Endodermal cell (in vitro differentiated cells): ENCODE results near the gene RFX7. TPM values are rescaled to one million over a fixed set of nuclear protein-coding genes. Genes with fewer than 3 reads are reported as not detected.

ENCODE experiments used
- DNase-seq: peaks from one replicate; pipeline ENCODE4 v3.0.0-alpha.2; 2017
- H3K27ac ChIP-seq: 2 replicates; pipeline ENCODE4 v1.5.1; 2013; ENCODE audit warnings: mild to moderate bottlenecking, low read depth, low read length, moderate library complexity
- H3K27me3 ChIP-seq: 2 replicates; pipeline ENCODE4 v1.6.1; 2013; ENCODE audit warnings: mild to moderate bottlenecking, low read length, moderate library complexity; ENCODE audit not compliant: insufficient read depth, control insufficient read depth, poor library complexity, severe bottlenecking
- H3K36me3 ChIP-seq: 2 replicates; pipeline ENCODE4 v1.7.0; 2013; ENCODE audit warnings: mild to moderate bottlenecking, low read length, moderate library complexity; ENCODE audit not compliant: control insufficient read depth, insufficient read depth
- H3K4me1 ChIP-seq: one replicate; pipeline ENCODE4 v1.7.0; 2013; ENCODE audit warnings: low read length; ENCODE audit not compliant: control insufficient read depth, insufficient read depth
- H3K4me3 ChIP-seq: 2 replicates; pipeline ENCODE4 v1.5.1; 2013; ENCODE audit warnings: mild to moderate bottlenecking, low read length, moderate library complexity
- H3K9ac ChIP-seq: 2 replicates; pipeline ENCODE4 v1.6.1; 2013; ENCODE audit warnings: mild to moderate bottlenecking, low read length, moderate library complexity; ENCODE audit not compliant: poor library complexity, severe bottlenecking; ENCODE audit errors: extremely low read depth
- H3K9me3 ChIP-seq: 2 replicates; pipeline ENCODE4 v1.6.1; 2013; ENCODE audit warnings: mild to moderate bottlenecking, low read length, moderate library complexity; ENCODE audit not compliant: control insufficient read depth
- H3K27ac Mint-ChIP-seq: 2 replicates; pipeline ENCODE4 v1.8.0; 2020; ENCODE audit warnings: mixed read lengths
- H3K27me3 Mint-ChIP-seq: 2 replicates; pipeline ENCODE4 v1.8.0; 2021; ENCODE audit warnings: mild to moderate bottlenecking, mixed read lengths; ENCODE audit not compliant: insufficient read depth
- H3K36me3 Mint-ChIP-seq: 2 replicates; pipeline ENCODE4 v1.8.0; 2020; ENCODE audit warnings: low read depth, mixed read lengths
- H3K4me1 Mint-ChIP-seq: 2 replicates; pipeline ENCODE4 v1.8.0; 2020; ENCODE audit warnings: mixed read lengths
- H3K4me3 Mint-ChIP-seq: 2 replicates; pipeline ENCODE4 v1.8.0; 2020; ENCODE audit warnings: mild to moderate bottlenecking, moderate library complexity, mixed read lengths
- H3K9me3 Mint-ChIP-seq: 2 replicates; pipeline ENCODE4 v1.8.0; 2020; ENCODE audit warnings: mild to moderate bottlenecking, mixed read lengths
- WGBS, 2 experiments: methylation state at CpG; one replicate each; pipeline versions ENCODE4 v1.1.5 to v1.1.7; 2013; ENCODE audit warnings: missing lambda C conversion rate in 2 of 2, mixed read lengths in 1 of 2; ENCODE audit not compliant: insufficient coverage in 1 of 2, insufficient read length in 1 of 2; 5-methylcytosine and 5-hydroxymethylcytosine counted together
- total RNA-seq, 2 donors: library from RNA; stranded (reverse); fragmentation: NEBNext Ultra II Directional in 1 of 2; extraction: Animal tissue kit (Norgen Biotek cat#: 25700) in 1 of 2; gene quantifications; 2 replicates in 1 of 2; 3 replicates in 1 of 2; pipeline ENCODE4 v1.2.1, GENCODE V29; 2021
- TF ChIP-seq, protein P1 (sequence below): fragments of 200-600 bp; sonication (generic); conservative IDR thresholded peaks from 2 replicates; pipeline ENCODE4 v1.5.0; 2021; ENCODE audit warnings: antibody characterized with exemption, mild to moderate bottlenecking

RFX7 gene
- total RNA-seq, 2 donors from 2014 or later = 19.3 to 25.3 TPM

DNA sequence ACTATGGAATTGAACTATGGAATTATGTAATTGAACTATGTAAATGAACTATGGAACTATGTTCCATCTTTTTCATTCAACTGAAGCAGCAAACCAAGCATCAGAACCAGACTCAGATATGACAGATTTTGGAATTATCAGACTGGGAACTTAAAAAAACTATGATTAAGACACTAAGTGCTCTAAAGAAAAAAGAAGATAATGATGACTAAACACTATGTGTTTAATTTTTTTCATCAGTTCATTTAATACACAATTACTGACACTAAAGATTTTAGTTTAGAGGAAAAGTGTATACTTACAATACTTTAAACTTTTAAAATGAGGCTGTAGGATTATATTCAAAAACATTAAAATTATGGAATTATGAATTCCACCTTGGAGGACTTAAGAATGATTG, 15.3 kb downstream of the RFX7 start:
- no peak overlapping the region for H3K4me3 Mint-ChIP-seq
- Histone ChIP-seq H3K27me3 (no peaks in the 10 kb centered on the region), H3K4me1 (no peaks in the 10 kb centered on the region), H3K9ac (no peak overlapping the region), H3K9me3 (peaks cover 62% of the 10 kb centered on the region), H3K36me3 (peaks cover 20% of the 10 kb centered on the region), H3K4me3 (no peak overlapping the region), H3K27ac (no peak overlapping the region)
- TF ChIP-seq, protein P1, sequence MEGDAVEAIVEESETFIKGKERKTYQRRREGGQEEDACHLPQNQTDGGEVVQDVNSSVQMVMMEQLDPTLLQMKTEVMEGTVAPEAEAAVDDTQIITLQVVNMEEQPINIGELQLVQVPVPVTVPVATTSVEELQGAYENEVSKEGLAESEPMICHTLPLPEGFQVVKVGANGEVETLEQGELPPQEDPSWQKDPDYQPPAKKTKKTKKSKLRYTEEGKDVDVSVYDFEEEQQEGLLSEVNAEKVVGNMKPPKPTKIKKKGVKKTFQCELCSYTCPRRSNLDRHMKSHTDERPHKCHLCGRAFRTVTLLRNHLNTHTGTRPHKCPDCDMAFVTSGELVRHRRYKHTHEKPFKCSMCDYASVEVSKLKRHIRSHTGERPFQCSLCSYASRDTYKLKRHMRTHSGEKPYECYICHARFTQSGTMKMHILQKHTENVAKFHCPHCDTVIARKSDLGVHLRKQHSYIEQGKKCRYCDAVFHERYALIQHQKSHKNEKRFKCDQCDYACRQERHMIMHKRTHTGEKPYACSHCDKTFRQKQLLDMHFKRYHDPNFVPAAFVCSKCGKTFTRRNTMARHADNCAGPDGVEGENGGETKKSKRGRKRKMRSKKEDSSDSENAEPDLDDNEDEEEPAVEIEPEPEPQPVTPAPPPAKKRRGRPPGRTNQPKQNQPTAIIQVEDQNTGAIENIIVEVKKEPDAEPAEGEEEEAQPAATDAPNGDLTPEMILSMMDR = no peak
- H3K27ac Mint-ChIP-seq = no peak overlapping the region
- DNase-seq = no peak
- peaks cover 74% of the 10 kb centered on the region for H3K9me3 Mint-ChIP-seq
- no peaks in the 10 kb centered on the region for H3K4me1 Mint-ChIP-seq
- no peaks in the 10 kb centered on the region for H3K27me3 Mint-ChIP-seq
- peaks cover 79% of the 10 kb centered on the region for H3K36me3 Mint-ChIP-seq

DNA sequence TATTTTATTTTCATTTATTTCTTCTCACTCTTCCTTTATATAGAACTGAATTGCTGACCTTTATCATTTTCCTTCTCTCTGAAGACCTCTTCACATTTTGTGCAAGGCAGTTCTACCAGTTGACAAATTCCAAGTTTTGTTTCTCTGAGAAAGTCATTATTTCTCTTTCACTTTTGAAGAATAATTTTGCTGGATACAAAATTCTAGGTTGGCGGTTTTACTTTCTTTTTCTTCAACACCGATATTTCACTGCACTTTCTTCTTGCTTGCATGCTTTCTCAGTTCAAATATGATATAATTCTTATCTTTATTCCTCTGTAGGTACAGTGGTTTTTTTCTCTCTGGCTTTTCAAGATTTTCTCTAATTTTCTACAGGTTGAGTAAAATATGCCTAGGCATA, 15.9 kb downstream of the RFX7 start:
- Mint-ChIP-seq H3K36me3 (peaks cover 79% of the 10 kb centered on the region), H3K4me3 (no peak overlapping the region), H3K4me1 (no peaks in the 10 kb centered on the region), H3K9me3 (peaks cover 74% of the 10 kb centered on the region), H3K27ac (no peak overlapping the region), H3K27me3 (no peaks in the 10 kb centered on the region)
- no peak overlapping the region for H3K27ac ChIP-seq
- DNase-seq = no peak
- H3K27me3 ChIP-seq = no peaks in the 10 kb centered on the region
- no peak overlapping the region for H3K9ac ChIP-seq
- peaks cover 62% of the 10 kb centered on the region for H3K9me3 ChIP-seq
- H3K4me3 ChIP-seq = no peak overlapping the region
- no peaks in the 10 kb centered on the region for H3K4me1 ChIP-seq
- WGBS, 2 experiments = 90% methylated on average over 2 of the region's 2 CpGs; no CpG with 5 or more reads in 1 of the 2 experiments
- TF ChIP-seq, protein P1 = no peak
- peaks cover 20% of the 10 kb centered on the region for H3K36me3 ChIP-seq

DNA sequence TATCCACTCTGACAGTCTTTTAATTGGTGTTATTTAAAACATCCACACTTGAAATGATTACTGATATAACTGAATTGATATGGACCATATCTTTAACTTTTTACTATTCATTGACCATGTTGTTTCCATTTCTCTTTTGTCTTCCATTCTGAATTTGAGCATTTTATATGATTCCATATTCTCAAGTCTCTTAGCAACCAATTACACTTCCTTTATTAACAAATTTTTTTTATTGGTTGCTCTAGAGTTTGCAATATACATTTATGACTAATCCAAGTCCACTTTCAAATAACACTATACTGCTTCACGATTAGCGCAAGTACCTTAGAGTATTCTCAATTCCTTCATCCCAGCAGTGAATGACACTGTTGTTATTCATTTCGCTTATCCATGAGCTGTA, 16.4 kb downstream of the RFX7 start:
- 75% methylated on average over 2 of the region's 3 CpGs; no CpG with 5 or more reads in 1 of the 2 experiments for WGBS, 2 experiments
- DNase-seq = no peak
- Mint-ChIP-seq H3K4me3 (no peak overlapping the region), H3K4me1 (no peaks in the 10 kb centered on the region), H3K27ac (no peak overlapping the region), H3K9me3 (peaks cover 74% of the 10 kb centered on the region), H3K27me3 (no peaks in the 10 kb centered on the region), H3K36me3 (peaks cover 79% of the 10 kb centered on the region)
- Histone ChIP-seq H3K27ac (no peak overlapping the region), H3K4me3 (no peak overlapping the region), H3K36me3 (peaks cover 20% of the 10 kb centered on the region), H3K9ac (no peak overlapping the region), H3K9me3 (peaks cover 62% of the 10 kb centered on the region), H3K27me3 (no peaks in the 10 kb centered on the region), H3K4me1 (no peaks in the 10 kb centered on the region)
- TF ChIP-seq, protein P1 = no peak
